ENCODE measurements around the gene MRPL9.

The MRPL9 gene

GRCh38 chr1:151729157-151729965 lies 33.9 kb downstream of the MRPL9 start:
- DNase-seq: no peak

GRCh38 chr1:151728151-151729054 lies 34.9 kb downstream of the MRPL9 start:
- DNase-seq: peak; percentile 43

GRCh38 chr1:151723726-151724370 lies 39.4 kb downstream of the MRPL9 start:
- DNase-seq: no peak

GRCh38 chr1:151721788-151722510 lies 41.3 kb downstream of the MRPL9 start:
- DNase-seq: no peak

- DNase-seq: no peak
Measured at GRCh38 chr1:151720974-151721787, 42.1 kb downstream of the MRPL9 start, which contains the start of gene RIIAD1. Gene RIIAD1 (plus strand): TSS chr1:151721522. CDS start chr1:151721537, 15 bp downstream.

GRCh38 chr1:151720554-151720953 lies 42.7 kb downstream of the MRPL9 start:
- no peak for DNase-seq

- DNase-seq: no peak
Measured at GRCh38 chr1:151720125-151720524, 43.2 kb downstream of the MRPL9 start.

- DNase-seq: no peak
Measured at GRCh38 chr1:151718666-151719065, 44.6 kb downstream of the MRPL9 start.

- peak; percentile 35 for DNase-seq
Measured at GRCh38 chr1:151718011-151718431, 45.3 kb downstream of the MRPL9 start.

GRCh38 chr1:151716771-151717631 lies 46.3 kb downstream of the MRPL9 start, which contains the start of gene CELF3:
Gene CELF3 (minus strand): TSS chr1:151716803. CDS start chr1:151716020, 783 bp downstream.
- DNase-seq: peak; percentile 99

- DNase-seq: no peak
Measured at GRCh38 chr1:151716405-151716762, 46.9 kb downstream of the MRPL9 start.

- DNase-seq: peak; percentile 82
Measured at GRCh38 chr1:151715726-151716404, 47.4 kb downstream of the MRPL9 start.

GRCh38 chr1:151714820-151715725 lies 48.2 kb downstream of the MRPL9 start:
- DNase-seq: no peak

- peak; percentile 74 for DNase-seq
Measured at GRCh38 chr1:151713874-151714273, 49.4 kb downstream of the MRPL9 start.

GRCh38 chr1:151713044-151713443 lies 50.3 kb downstream of the MRPL9 start:
- no peak for DNase-seq

GRCh38 chr1:151711951-151712350 lies 51.3 kb downstream of the MRPL9 start:
- no peak for DNase-seq

GRCh38 chr1:151711044-151711800 lies 52.1 kb downstream of the MRPL9 start:
- DNase-seq: no peak

Measured in NCI-H1694 (cell line).